Spleen (tissue), 11 donors: ENCODE measurements around the gene DPH5. TPM values are rescaled to one million over a fixed set of nuclear protein-coding genes. Genes with fewer than 3 reads are reported as not detected.

Experiments
- DNase-seq: peaks from one replicate; pipeline ENCODE4 v3.0.0-alpha.2; 2020
- H3K27ac ChIP-seq, 8 donors: fragments of 200-600 bp; sonication (generic) in 7 of 8; 1 replicate in 4 of 8; 2 replicates in 4 of 8; pipeline versions ENCODE4 v1.5.0 to v1.8.0; 2016 to 2021; ENCODE audit warnings: inconsistent platforms in 4 of 8, mild to moderate bottlenecking in 4 of 8, moderate library complexity in 1 of 8
- H3K27me3 ChIP-seq, 7 donors: fragments of 200-600 bp; sonication (generic) in 6 of 7; replicated peaks in 1 of 7; 1 replicate in 4 of 7; 2 replicates in 3 of 7; pipeline versions ENCODE4 v1.5.0 to v1.8.0; 2016 to 2021; ENCODE audit warnings: inconsistent platforms in 3 of 7, mild to moderate bottlenecking in 1 of 7
- H3K36me3 ChIP-seq, 6 donors: fragments of 200-600 bp; sonication (generic) in 5 of 6; 1 replicate in 4 of 6; 2 replicates in 2 of 6; pipeline versions ENCODE4 v1.5.0 to v1.8.0; 2016 to 2021; ENCODE audit warnings: inconsistent platforms in 2 of 6
- H3K4me1 ChIP-seq, 6 donors: fragments of 200-600 bp; sonication (generic) in 5 of 6; 1 replicate in 3 of 6; 2 replicates in 3 of 6; pipeline versions ENCODE4 v1.5.0 to v1.8.0; 2016 to 2021; ENCODE audit warnings: inconsistent platforms in 3 of 6
- H3K4me3 ChIP-seq, 8 donors: fragments of 200-600 bp; sonication (generic) in 7 of 8; 1 replicate in 4 of 8; 2 replicates in 4 of 8; pipeline versions ENCODE4 v1.5.0 to v1.8.0; 2016 to 2021; ENCODE audit warnings: inconsistent platforms in 4 of 8, mild to moderate bottlenecking in 4 of 8, moderate library complexity in 2 of 8
- H3K9me3 ChIP-seq, 8 donors: fragments of 200-600 bp; sonication (generic) in 7 of 8; 1 replicate in 4 of 8; 2 replicates in 4 of 8; pipeline versions ENCODE4 v1.5.0 to v1.8.0; 2016 to 2021; ENCODE audit warnings: inconsistent platforms in 4 of 8
- POLR2A ChIP-seq, 3 donors: fragments of 450-650 bp; IDR thresholded peaks; one replicate each; pipeline ENCODE4 v1.5.1; 2017; ENCODE audit warnings: antibody characterized with exemption in 3 of 3, mild to moderate bottlenecking in 1 of 3
- POLR2AphosphoS5 ChIP-seq, 3 donors: sonication (generic); formaldehyde crosslinking; IDR thresholded peaks; one replicate each; pipeline ENCODE4 v1.5.1; 2017; ENCODE audit warnings: antibody characterized with exemption in 3 of 3
- WGBS, 5 donors: extraction: QIAGEN DNeasy Blood & Tissue Kit in 3 of 5; methylation state at CpG; one replicate each; pipeline versions ENCODE4 v1.1.5 to v1.1.7; 2013 to 2018; 5-methylcytosine and 5-hydroxymethylcytosine counted together
- intact Hi-C: fragments of 100-400 bp; cut with DNase I; formaldehyde crosslinking; loops from one replicate; pipeline ENCODE4 v1.15.0; 2023; ENCODE audit warnings: low total_unique reads
- polyA plus RNA-seq, 3 donors: library from polyadenylated mRNA; stranded (reverse); fragments of 200-250 nt; gene quantifications; one replicate each; pipeline ENCODE4 v1.2.1, GENCODE V29; 2013
- total RNA-seq, 7 donors: library from RNA; depleted of rRNA in 3 of 7; stranded (reverse); fragments of >200 nt in 3 of 7; fragmentation: NEBNext Ultra II Directional in 4 of 7; extraction: Animal tissue kit (Norgen Biotek cat#: 25700) in 4 of 7; gene quantifications; one replicate each; pipeline versions ENCODE4 v1.1.0 to v1.2.1, GENCODE V29; 2016 to 2021
- TF ChIP-seq, protein P1 (sequence below), 11 experiments: fragments of 200-600 bp in 7 of 11; fragments of 450-650 bp in 4 of 11; sonication (generic) in 4 of 11; IDR thresholded peaks in 8 of 11; conservative IDR thresholded peaks in 3 of 11; 1 replicate in 7 of 11; 2 replicates in 4 of 11; pipeline versions ENCODE4 v1.4.0 to v1.8.0; 2016 to 2021; ENCODE audit warnings: antibody characterized with exemption in 11 of 11, inconsistent platforms in 4 of 11, mild to moderate bottlenecking in 1 of 11
- donor health status: healthy with polysubstance abuse.
- donor health status: DM: no; HTN: no; CAD: no; lungs with moderate emphysema.
- donor health status: DM: no; HTN: no; CAD: no.
- donor health status: Bipolar disorder and iron deficiency.
- donor health status: healthy.
- donor health status: DM: no; HTN: no; CAD: no.
- donor health status: DM: yes; HTN: yes; CAD: no.

The DPH5 gene
- total and polyA plus RNA-seq, 10 donors = 19.3 to 60.0 (median 26.0) TPM

GRCh38 chr1:100972185-100972584, 53.4 kb downstream of the DPH5 start:
- DNase-seq = no peak
- TF ChIP-seq, protein P1, sequence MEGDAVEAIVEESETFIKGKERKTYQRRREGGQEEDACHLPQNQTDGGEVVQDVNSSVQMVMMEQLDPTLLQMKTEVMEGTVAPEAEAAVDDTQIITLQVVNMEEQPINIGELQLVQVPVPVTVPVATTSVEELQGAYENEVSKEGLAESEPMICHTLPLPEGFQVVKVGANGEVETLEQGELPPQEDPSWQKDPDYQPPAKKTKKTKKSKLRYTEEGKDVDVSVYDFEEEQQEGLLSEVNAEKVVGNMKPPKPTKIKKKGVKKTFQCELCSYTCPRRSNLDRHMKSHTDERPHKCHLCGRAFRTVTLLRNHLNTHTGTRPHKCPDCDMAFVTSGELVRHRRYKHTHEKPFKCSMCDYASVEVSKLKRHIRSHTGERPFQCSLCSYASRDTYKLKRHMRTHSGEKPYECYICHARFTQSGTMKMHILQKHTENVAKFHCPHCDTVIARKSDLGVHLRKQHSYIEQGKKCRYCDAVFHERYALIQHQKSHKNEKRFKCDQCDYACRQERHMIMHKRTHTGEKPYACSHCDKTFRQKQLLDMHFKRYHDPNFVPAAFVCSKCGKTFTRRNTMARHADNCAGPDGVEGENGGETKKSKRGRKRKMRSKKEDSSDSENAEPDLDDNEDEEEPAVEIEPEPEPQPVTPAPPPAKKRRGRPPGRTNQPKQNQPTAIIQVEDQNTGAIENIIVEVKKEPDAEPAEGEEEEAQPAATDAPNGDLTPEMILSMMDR (IDR thresholded peaks at IDR 0.05 in 8 of 11, conservative IDR thresholded peaks at IDR 0.05 in 3 of 11) = no peak
- TF ChIP-seq POLR2AphosphoS5 (IDR thresholded peaks at IDR 0.05) (no peak), POLR2A (IDR thresholded peaks at IDR 0.05) (no peak)
- no peaks in the 10 kb centered on the region for H3K27me3 ChIP-seq
- intact Hi-C loops = no loop called here
- WGBS, 5 donors = 56 to 73% (median 70%) methylated on average over 1 of the region's 1 CpG
- H3K4me1 ChIP-seq = peaks cover 0 to 33% (median 3%) of the 10 kb centered on the region in 6 donors
- H3K27ac ChIP-seq = no peak overlapping the region
- no peaks in the 10 kb centered on the region for H3K9me3 ChIP-seq
- H3K4me3 ChIP-seq = no peak overlapping the region
- peaks cover 0 to 58% (median 25%) of the 10 kb centered on the region in 6 donors for H3K36me3 ChIP-seq

- Histone ChIP-seq H3K4me3 (no peak overlapping the region), H3K27me3 (no peaks in the 10 kb centered on the region), H3K27ac (no peak overlapping the region), H3K9me3 (no peaks in the 10 kb centered on the region), H3K36me3 (peaks cover 0 to 58% (median 30%) of the 10 kb centered on the region in 6 donors), H3K4me1 (peaks cover 0 to 33% (median 3%) of the 10 kb centered on the region in 6 donors)
- DNase-seq = no peak
- 88 to 96% (median 92%) methylated on average over 1 of the region's 1 CpG for WGBS, 5 donors
- intact Hi-C loops = no loop called here
- TF ChIP-seq, protein P1 (IDR thresholded peaks at IDR 0.05 in 8 of 11, conservative IDR thresholded peaks at IDR 0.05 in 3 of 11) = no peak
- TF ChIP-seq POLR2A (IDR thresholded peaks at IDR 0.05) (no peak), POLR2AphosphoS5 (IDR thresholded peaks at IDR 0.05) (no peak)
Measured at GRCh38 chr1:100971021-100971420, 54.6 kb downstream of the DPH5 start.

GRCh38 chr1:100969327-100969726, 56.3 kb downstream of the DPH5 start:
- peaks cover 0 to 33% (median 3%) of the 10 kb centered on the region in 6 donors for H3K4me1 ChIP-seq
- H3K9me3 ChIP-seq = no peaks in the 10 kb centered on the region
- no peaks in the 10 kb centered on the region for H3K27me3 ChIP-seq
- no peak for DNase-seq
- H3K36me3 ChIP-seq = peaks cover 0 to 58% (median 32%) of the 10 kb centered on the region in 6 donors
- WGBS, 5 donors = 88 to 96% (median 92%) methylated on average over 2 of the region's 2 CpGs
- no peak overlapping the region for H3K27ac ChIP-seq
- H3K4me3 ChIP-seq = no peak overlapping the region
- intact Hi-C loops = no loop called here
- TF ChIP-seq POLR2AphosphoS5 (IDR thresholded peaks at IDR 0.05) (no peak), POLR2A (IDR thresholded peaks at IDR 0.05) (no peak)
- TF ChIP-seq, protein P1 (IDR thresholded peaks at IDR 0.05 in 8 of 11, conservative IDR thresholded peaks at IDR 0.05 in 3 of 11) = no peak

DNA sequence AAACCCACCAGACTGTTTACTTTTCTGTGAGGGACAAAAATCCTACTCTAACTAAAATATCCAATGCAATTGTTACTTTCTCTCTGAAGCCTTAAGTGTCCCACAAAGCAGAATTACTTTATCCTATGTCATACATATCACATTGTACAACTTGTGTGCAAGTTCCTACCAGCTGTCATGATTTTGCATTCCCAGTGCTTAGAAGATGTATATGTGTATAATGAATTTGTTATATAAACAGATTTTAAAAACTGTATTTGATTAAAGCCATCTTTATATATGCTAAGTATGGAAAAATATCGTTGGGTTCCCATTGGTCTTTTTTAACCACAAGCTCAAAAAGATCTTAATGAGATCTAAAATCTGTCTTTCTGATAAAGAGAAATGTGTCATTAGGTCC, 57.0 kb downstream of the DPH5 start:
- intact Hi-C loops = no loop called here
- no peak overlapping the region for H3K4me3 ChIP-seq
- no peaks in the 10 kb centered on the region for H3K27me3 ChIP-seq
- no peak for DNase-seq
- H3K9me3 ChIP-seq = no peaks in the 10 kb centered on the region
- H3K27ac ChIP-seq = no peak overlapping the region
- TF ChIP-seq, protein P1 (IDR thresholded peaks at IDR 0.05 in 8 of 11, conservative IDR thresholded peaks at IDR 0.05 in 3 of 11) = no peak
- TF ChIP-seq POLR2A (IDR thresholded peaks at IDR 0.05) (no peak), POLR2AphosphoS5 (IDR thresholded peaks at IDR 0.05) (no peak)
- peaks cover 0 to 33% (median 3%) of the 10 kb centered on the region in 6 donors for H3K4me1 ChIP-seq
- WGBS, 5 donors = 63 to 81% (median 77%) methylated on average over 1 of the region's 1 CpG
- H3K36me3 ChIP-seq = peaks cover 0 to 53% (median 33%) of the 10 kb centered on the region in 6 donors
